PFSK-1 (cell line): ENCODE data around the gene BRD7.

ENCODE experiments used
- POLR2AphosphoS5 ChIP-seq: IDR thresholded peaks from 2 replicates; pipeline ENCODE4 v1.6.1; 2012; ENCODE audit warnings: low read depth, mild to moderate bottlenecking, control low read depth, low read length, moderate library complexity
- REST ChIP-seq, 2 experiments: IDR thresholded peaks; 2 replicates each; pipeline versions ENCODE4 v1.6.1 to v1.8.0; 2011 to 2012; ENCODE audit warnings: low read depth in 2 of 2, low read length in 2 of 2, control low read depth in 1 of 2, inconsistent platforms in 1 of 2, mild to moderate bottlenecking in 1 of 2, moderate library complexity in 1 of 2; ENCODE audit not compliant: insufficient read depth in 1 of 2
- TAF1 ChIP-seq: IDR thresholded peaks from 2 replicates; pipeline ENCODE4 v1.6.1; 2012; ENCODE audit warnings: low read length, control low read depth, borderline replicate concordance; ENCODE audit not compliant: insufficient read depth

- TF ChIP-seq POLR2AphosphoS5 (no peak), TAF1 (no peak), REST (IDR thresholded peaks at IDR 0.05; ENCODE audit: insufficient read depth in 1 of 2, low read depth in 2 of 2, low read length in 2 of 2) (no peak)
These were observed 29.5 kb upstream of the BRD7 start for GRCh38 chr16:50398336-50398735.
